A549 (cell line): Measurements from ENCODE around the gene CSAG1. TPM values are rescaled to one million over a fixed set of nuclear protein-coding genes. Genes with fewer than 3 reads are reported as not detected.
A peak's percentile ranks its signal among the peaks of the same experiment; 100 is the strongest.
"Not testable (repeated sequence)": the region's sequence is repeated elsewhere in the genome, so short reads cannot be mapped to it uniquely, and the experiment has no call there.

Source experiments
- ATAC-seq, 2 experiments: fragments of 200-7000 bp in 1 of 2; fragments of >200 bp in 1 of 2; cut with Nextera tagmentation in 1 of 2; cut with Tn5 transposase in 1 of 2; 3 replicates each; pipeline versions ENCODE4 v1.8.0 to v1.9.1; 2018 to 2020; ENCODE audit warnings: mild to moderate bottlenecking in 1 of 2, moderate library complexity in 1 of 2
- CTCF ChIA-PET: fragments of 300-600 bp; sonication (Branson Sonifier 250); formaldehyde crosslinking; extraction: SDS; loops from one replicate; lab custom pipeline; 2021; ENCODE audit warnings: antibody characterized with exemption, inconsistent platforms; lab: Yijun Ruan, JAX
- POLR2A ChIA-PET: fragments of 350-600 bp; formaldehyde crosslinking; extraction: SDS; loops from one replicate; lab custom pipeline; 2021; ENCODE audit warnings: antibody characterized with exemption, inconsistent platforms; lab: Yijun Ruan, JAX
- DNase-seq, 2 experiments: peaks; one replicate each; pipeline versions ENCODE4 v3.0.0 to v3.0.0-alpha.2; 2011 to 2016; ENCODE audit warnings: low read depth in 1 of 2, low spot score in 1 of 2
- FAIRE-seq: peaks from 2 replicates; lab custom pipeline; 2011; peaks lifted over from hg19 to GRCh38; lab: Jason Lieb, UNC
- H3K27ac ChIP-seq, 2 experiments: fragments of >200 bp; sonication (Bioruptor Twin); formaldehyde crosslinking; 3 replicates each; pipeline ENCODE4 v1.5.1; 2016 to 2017
- H3K4me1 ChIP-seq: fragments of >200 bp; sonication (Bioruptor Twin); formaldehyde crosslinking; 3 replicates; pipeline ENCODE4 v1.6.1; 2016
- H3K4me2 ChIP-seq: fragments of >200 bp; sonication (Bioruptor Twin); formaldehyde crosslinking; 3 replicates; pipeline ENCODE4 v1.6.1; 2016
- H3K4me3 ChIP-seq: fragments of >200 bp; sonication (Bioruptor Twin); formaldehyde crosslinking; 3 replicates; pipeline ENCODE4 v1.5.1; 2016
- H3K9me3 ChIP-seq: fragments of >200 bp; sonication (Bioruptor Twin); formaldehyde crosslinking; 3 replicates; pipeline ENCODE4 v1.6.1; 2016
- CBX2 ChIP-seq: fragments of 200-600 bp; sonication (generic); IDR thresholded peaks from 2 replicates; pipeline ENCODE4 v1.6.1; 2016; ENCODE audit warnings: low read depth, mild to moderate bottlenecking, borderline replicate concordance
- FOSB ChIP-seq: fragments of 250-450 bp; sonication (Bioruptor Pico); IDR thresholded peaks from 2 replicates; pipeline ENCODE4 v1.5.0; 2020; ENCODE audit warnings: mild to moderate bottlenecking, moderate library complexity
- FOSL2 ChIP-seq, 2 experiments: fragments of 450-650 bp in 1 of 2; fragments of >200 bp in 1 of 2; sonication (Bioruptor Twin) in 1 of 2; formaldehyde crosslinking; IDR thresholded peaks; 2 replicates each; pipeline versions ENCODE4 v1.5.0 to v1.6.1; 2016 to 2020; ENCODE audit warnings: mild to moderate bottlenecking in 1 of 2, moderate library complexity in 1 of 2
- GATA3 ChIP-seq: IDR thresholded peaks from 2 replicates; pipeline ENCODE4 v1.6.1; 2012; ENCODE audit warnings: borderline replicate concordance
- HDAC2 ChIP-seq: fragments of 200-600 bp; sonication (generic); IDR thresholded peaks from 2 replicates; pipeline ENCODE4 v1.6.1; 2016
- HOXA7 ChIP-seq: fragments of 250-450 bp; sonication (Bioruptor Pico); IDR thresholded peaks from 2 replicates; pipeline ENCODE4 v1.5.0; 2020; ENCODE audit warnings: mild to moderate bottlenecking, moderate library complexity
- KDM1A ChIP-seq: fragments of 200-600 bp; sonication (generic); IDR thresholded peaks from 2 replicates; pipeline ENCODE4 v1.6.1; 2016; ENCODE audit warnings: low read depth, mild to moderate bottlenecking
- MAFK ChIP-seq: fragments of 450-650 bp; IDR thresholded peaks from 2 replicates; pipeline ENCODE4 v1.6.1; 2014; ENCODE audit not compliant: partially characterized antibody
- NR3C1 ChIP-seq: fragments of >200 bp; sonication (Bioruptor Twin); formaldehyde crosslinking; IDR thresholded peaks from 3 replicates; pipeline ENCODE4 v1.6.1; 2017
- RAD21 ChIP-seq, 2 experiments: fragments of >200 bp in 1 of 2; sonication (Bioruptor Twin) in 1 of 2; formaldehyde crosslinking in 1 of 2; IDR thresholded peaks in 1 of 2; conservative IDR thresholded peaks in 1 of 2; 2 replicates in 1 of 2; 3 replicates in 1 of 2; pipeline ENCODE4 v1.6.1; 2012 to 2018; ENCODE audit warnings: inconsistent platforms in 1 of 2
- RFX5 ChIP-seq: fragments of 450-650 bp; IDR thresholded peaks from 2 replicates; pipeline ENCODE4 v1.7.1; 2014; ENCODE audit warnings: antibody characterized with exemption, mild to moderate bottlenecking, moderate library complexity
- RNF2 ChIP-seq: fragments of 200-600 bp; sonication (generic); IDR thresholded peaks from 2 replicates; pipeline ENCODE4 v1.6.1; 2016; ENCODE audit warnings: low read depth, mild to moderate bottlenecking, antibody characterized with exemption, moderate library complexity, borderline replicate concordance
- WGBS: methylation state at CpG from one replicate; pipeline ENCODE4 v1.1.6; 2017; ENCODE audit errors: missing lambda C conversion rate; 5-methylcytosine and 5-hydroxymethylcytosine counted together
- polyA minus RNA-seq: library from RNA; depleted of rRNA, polyadenylated mRNA; stranded (reverse); fragments of >200 nt; gene quantifications from 2 replicates; pipeline ENCODE4 v1.2.3, GENCODE V29; 2011; rRNA and poly(A)+ RNA removed
- polyA plus RNA-seq, 4 experiments: library from polyadenylated mRNA; depleted of rRNA in 3 of 4; stranded (reverse); fragments of >200 nt; fragmentation: RNase III in 1 of 4; extraction: RNeasy Plus Mini Kit Qiagen cat#74134 plus additional on column Dnase treatment in 1 of 4; gene quantifications; 2 replicates in 3 of 4; 3 replicates in 1 of 4; pipeline ENCODE4 v1.2.3, GENCODE V29; 2011 to 2017
- TF ChIP-seq, protein P1 (sequence below): IDR thresholded peaks from 2 replicates; pipeline ENCODE4 v1.6.1; 2012
- TF ChIP-seq, protein P2 (sequence below): fragments of 450-650 bp; IDR thresholded peaks from 2 replicates; pipeline ENCODE4 v1.6.1; 2014; ENCODE audit warnings: antibody characterized with exemption
- TF ChIP-seq, protein P3 (sequence below): fragments of 200-600 bp; sonication (generic); IDR thresholded peaks from 2 replicates; pipeline ENCODE4 v1.6.1; 2016; ENCODE audit warnings: antibody characterized with exemption, mild to moderate bottlenecking, moderate library complexity
- TF ChIP-seq, protein P4 (sequence below): fragments of 150-350 bp; IDR thresholded peaks from 2 replicates; pipeline ENCODE4 v1.6.1; 2014; ENCODE audit warnings: low read depth, mild to moderate bottlenecking, low read length

CSAG1 gene, protein sequence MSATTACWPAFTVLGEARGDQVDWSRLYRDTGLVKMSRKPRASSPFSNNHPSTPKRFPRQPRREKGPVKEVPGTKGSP
- 1.0 and 1.4 TPM in 2 replicates for polyA plus RNA-seq (2011; rRNA removed)
- 0.53 and 0.63 TPM in 2 replicates for polyA plus RNA-seq (2012; cell fraction: cytosol; rRNA removed)
- polyA plus RNA-seq (2012; cell fraction: nucleus; rRNA removed), result 0.08 and 0.36 TPM in 2 replicates
- polyA plus RNA-seq (2017; fragmentation: RNase III; extraction: RNeasy Plus Mini Kit Qiagen cat#74134 plus additional on column Dnase treatment), result 0.27 to 0.37 TPM in 2 of 3 replicates, not detected in the other
- polyA minus RNA-seq, result not detected in 2 replicates

DNA sequence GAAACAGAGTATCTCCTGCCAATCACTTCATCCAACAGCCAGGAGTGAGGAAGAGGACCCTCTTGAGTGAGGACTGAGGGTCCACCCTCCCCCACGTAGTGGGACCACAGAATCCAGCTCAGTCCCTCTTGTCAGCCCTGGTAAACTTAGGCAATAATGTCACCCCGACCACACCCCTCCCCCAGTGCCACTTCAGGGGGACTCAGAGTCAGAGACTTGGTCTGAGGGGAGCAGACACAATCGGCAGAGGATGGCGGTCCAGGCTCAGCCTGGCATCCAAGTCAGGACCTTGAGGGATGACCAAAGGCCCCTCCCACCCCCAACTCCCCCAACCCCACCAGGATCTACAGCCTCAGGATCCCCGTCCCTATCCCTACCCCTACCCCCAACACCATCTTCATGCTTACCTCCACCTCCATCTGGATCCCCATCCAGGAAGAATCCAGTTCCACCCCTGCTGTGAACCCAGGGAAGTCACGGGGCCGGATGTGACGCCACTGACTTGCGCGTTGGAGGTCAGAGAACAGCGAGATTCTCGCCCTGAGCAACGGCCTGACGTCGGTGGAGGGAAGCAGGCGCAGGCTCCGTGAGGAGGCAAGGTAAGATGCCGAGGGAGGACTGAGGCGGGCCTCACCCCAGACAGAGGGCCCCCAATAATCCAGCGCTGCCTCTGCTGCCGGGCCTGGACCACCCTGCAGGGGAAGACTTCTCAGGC is at the start of gene CSAG1, which contains the start of gene MAGEA12:
Gene CSAG1 (minus strand): TSS at position 461 of the 715 bp plus-strand sequence. CDS start 1,261 bp downstream, outside the sequence.
Gene MAGEA12 (plus strand): TSS at position 497 of the 715 bp plus-strand sequence. CDS start 2,405 bp downstream, outside the sequence.
- no peak for FAIRE-seq
- CTCF ChIA-PET, result no interaction called here
- no peak within 1 kb of the TSS for H3K4me2 ChIP-seq
- no peak within 1 kb of the TSS for H3K4me3 ChIP-seq
- no peak within 1 kb of the TSS for H3K27ac ChIP-seq
- ATAC-seq, result no peak
- no peaks in the 10 kb centered on the region for H3K9me3 ChIP-seq
- peak in 1 of 2 experiments; percentile 6 for DNase-seq
- POLR2A ChIA-PET, result no interaction called here
- 52% methylated on average over 15 of the region's 21 CpGs for WGBS
- no peaks in the 10 kb centered on the region for H3K4me1 ChIP-seq
- no peak for TF ChIP-seq HDAC2
- TF ChIP-seq RNF2, result no peak
- TF ChIP-seq RFX5, result no peak
- TF ChIP-seq, protein P1, sequence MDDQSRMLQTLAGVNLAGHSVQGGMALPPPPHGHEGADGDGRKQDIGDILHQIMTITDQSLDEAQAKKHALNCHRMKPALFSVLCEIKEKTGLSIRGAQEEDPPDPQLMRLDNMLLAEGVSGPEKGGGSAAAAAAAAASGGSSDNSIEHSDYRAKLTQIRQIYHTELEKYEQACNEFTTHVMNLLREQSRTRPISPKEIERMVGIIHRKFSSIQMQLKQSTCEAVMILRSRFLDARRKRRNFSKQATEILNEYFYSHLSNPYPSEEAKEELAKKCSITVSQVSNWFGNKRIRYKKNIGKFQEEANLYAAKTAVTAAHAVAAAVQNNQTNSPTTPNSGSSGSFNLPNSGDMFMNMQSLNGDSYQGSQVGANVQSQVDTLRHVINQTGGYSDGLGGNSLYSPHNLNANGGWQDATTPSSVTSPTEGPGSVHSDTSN, result no peak
- TF ChIP-seq, protein P2, sequence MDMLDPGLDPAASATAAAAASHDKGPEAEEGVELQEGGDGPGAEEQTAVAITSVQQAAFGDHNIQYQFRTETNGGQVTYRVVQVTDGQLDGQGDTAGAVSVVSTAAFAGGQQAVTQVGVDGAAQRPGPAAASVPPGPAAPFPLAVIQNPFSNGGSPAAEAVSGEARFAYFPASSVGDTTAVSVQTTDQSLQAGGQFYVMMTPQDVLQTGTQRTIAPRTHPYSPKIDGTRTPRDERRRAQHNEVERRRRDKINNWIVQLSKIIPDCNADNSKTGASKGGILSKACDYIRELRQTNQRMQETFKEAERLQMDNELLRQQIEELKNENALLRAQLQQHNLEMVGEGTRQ, result no peak
- no peak for TF ChIP-seq RAD21 (conservative IDR thresholded peaks at IDR 0.05 in 1 of 2, IDR thresholded peaks at IDR 0.05 in 1 of 2)
- no peak for TF ChIP-seq FOSL2 (IDR thresholded peaks at IDR 0.05)
- no peak for TF ChIP-seq FOSL2 (CRISPR knock-in tag; IDR thresholded peaks at IDR 0.05)
- no peak for TF ChIP-seq NR3C1
- TF ChIP-seq, protein P3, sequence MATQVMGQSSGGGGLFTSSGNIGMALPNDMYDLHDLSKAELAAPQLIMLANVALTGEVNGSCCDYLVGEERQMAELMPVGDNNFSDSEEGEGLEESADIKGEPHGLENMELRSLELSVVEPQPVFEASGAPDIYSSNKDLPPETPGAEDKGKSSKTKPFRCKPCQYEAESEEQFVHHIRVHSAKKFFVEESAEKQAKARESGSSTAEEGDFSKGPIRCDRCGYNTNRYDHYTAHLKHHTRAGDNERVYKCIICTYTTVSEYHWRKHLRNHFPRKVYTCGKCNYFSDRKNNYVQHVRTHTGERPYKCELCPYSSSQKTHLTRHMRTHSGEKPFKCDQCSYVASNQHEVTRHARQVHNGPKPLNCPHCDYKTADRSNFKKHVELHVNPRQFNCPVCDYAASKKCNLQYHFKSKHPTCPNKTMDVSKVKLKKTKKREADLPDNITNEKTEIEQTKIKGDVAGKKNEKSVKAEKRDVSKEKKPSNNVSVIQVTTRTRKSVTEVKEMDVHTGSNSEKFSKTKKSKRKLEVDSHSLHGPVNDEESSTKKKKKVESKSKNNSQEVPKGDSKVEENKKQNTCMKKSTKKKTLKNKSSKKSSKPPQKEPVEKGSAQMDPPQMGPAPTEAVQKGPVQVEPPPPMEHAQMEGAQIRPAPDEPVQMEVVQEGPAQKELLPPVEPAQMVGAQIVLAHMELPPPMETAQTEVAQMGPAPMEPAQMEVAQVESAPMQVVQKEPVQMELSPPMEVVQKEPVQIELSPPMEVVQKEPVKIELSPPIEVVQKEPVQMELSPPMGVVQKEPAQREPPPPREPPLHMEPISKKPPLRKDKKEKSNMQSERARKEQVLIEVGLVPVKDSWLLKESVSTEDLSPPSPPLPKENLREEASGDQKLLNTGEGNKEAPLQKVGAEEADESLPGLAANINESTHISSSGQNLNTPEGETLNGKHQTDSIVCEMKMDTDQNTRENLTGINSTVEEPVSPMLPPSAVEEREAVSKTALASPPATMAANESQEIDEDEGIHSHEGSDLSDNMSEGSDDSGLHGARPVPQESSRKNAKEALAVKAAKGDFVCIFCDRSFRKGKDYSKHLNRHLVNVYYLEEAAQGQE, result no peak
- TF ChIP-seq HOXA7 (CRISPR knock-in tag), result no peak
- TF ChIP-seq, protein P4, sequence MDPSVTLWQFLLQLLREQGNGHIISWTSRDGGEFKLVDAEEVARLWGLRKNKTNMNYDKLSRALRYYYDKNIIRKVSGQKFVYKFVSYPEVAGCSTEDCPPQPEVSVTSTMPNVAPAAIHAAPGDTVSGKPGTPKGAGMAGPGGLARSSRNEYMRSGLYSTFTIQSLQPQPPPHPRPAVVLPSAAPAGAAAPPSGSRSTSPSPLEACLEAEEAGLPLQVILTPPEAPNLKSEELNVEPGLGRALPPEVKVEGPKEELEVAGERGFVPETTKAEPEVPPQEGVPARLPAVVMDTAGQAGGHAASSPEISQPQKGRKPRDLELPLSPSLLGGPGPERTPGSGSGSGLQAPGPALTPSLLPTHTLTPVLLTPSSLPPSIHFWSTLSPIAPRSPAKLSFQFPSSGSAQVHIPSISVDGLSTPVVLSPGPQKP, result no peak
- TF ChIP-seq KDM1A, result no peak
- no peak for TF ChIP-seq MAFK
- TF ChIP-seq GATA3, result no peak
- no peak for TF ChIP-seq FOSB (CRISPR knock-in tag)
- no peak for TF ChIP-seq CBX2

DNA sequence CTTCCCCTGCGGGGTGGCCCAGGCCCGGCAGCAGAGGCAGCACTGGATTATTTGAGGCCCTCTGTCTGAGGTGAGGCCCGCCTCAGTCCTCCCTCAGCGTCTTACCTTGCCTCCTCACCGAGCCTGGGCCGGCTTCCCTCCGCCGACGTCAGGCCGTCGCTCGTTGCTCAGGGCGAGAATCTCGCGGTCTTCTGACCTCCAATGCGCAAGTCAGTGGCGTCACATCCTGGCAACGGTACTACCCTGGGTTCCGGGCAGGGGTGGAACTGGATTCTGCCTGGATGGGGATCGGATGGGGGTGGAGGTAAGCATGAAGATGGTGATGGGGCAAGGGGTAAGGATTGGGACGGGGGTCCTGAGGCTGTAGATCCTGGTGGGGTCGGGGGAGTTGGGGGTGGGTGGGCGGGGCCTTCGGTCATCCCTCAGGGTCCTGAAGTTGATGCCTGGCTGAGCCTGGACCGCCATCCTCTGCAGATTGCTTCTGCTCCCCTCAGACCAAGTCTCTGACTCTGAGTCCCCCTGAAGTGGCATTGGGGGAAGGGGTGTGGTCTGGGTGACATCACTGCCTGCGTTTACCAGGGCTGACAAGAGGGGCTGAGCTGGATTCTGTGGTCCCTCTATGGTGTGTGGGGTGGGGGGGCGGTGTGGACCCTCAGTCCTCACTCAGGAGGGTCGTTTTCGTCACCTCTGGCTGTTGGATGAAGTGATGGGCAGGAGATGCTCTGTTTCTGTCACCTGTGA is 36.2 kb upstream of the CSAG1 start, which contains the start of gene MAGEA6:
Gene MAGEA6 (minus strand): TSS at position 141 of the 741 bp plus-strand sequence. CDS start 2,039 bp downstream, outside the sequence.
- peak; percentile 36 for FAIRE-seq
- WGBS, result no CpG with 5 or more reads among the region's 29 CpGs
- H3K9me3 ChIP-seq, POLR2A ChIA-PET, H3K4me3 ChIP-seq, DNase-seq, CTCF ChIA-PET, H3K4me2 ChIP-seq, ATAC-seq, H3K4me1 ChIP-seq, H3K27ac ChIP-seq: not testable (repeated sequence)

DNA sequence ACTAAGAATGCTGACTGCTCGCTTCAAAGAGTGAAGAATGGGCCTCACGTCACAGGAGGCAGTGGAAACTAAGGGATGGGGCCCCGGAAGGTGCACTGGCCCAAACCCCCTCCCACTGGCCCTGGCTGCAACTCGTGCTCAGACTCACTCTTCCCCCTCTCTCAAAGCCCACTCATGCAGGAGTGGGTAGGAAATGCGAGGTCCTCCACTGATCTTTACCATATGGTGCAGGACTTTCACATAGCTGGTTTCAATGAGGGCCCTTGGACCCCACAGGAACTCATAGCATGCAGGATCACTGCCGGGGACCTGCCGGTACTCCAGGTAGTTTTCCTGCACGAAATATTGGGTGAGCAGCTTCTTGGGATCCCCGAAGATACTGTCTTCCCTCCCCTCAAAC is 33.0 kb upstream of the CSAG1 start:
- POLR2A ChIA-PET, H3K9me3 ChIP-seq, CTCF ChIA-PET, FAIRE-seq, H3K4me3 ChIP-seq, DNase-seq, H3K27ac ChIP-seq, ATAC-seq, H3K4me1 ChIP-seq, H3K4me2 ChIP-seq: not testable (repeated sequence)
- 46% methylated on average over 9 of the region's 9 CpGs for WGBS

DNA sequence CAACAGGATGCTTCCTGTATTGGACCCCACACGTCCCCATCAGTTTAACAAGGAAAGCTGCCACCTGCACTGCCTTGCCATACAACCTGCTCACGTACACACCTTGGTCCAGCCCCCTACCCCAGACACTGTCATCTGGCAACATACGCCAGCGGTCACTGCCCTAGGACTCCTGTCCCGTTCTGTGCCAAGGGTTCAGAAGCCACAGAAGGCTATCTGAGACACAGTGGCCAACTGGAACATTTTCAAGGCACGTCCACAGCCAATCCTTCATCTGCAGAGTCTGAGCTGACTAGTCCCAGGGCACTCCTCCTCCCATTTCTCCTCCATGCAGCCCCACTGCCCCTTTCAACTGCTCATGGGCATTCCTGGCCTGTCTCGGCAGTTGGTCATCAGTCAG is 28.1 kb upstream of the CSAG1 start:
- WGBS, result no CpG with 5 or more reads among the region's 7 CpGs
- ATAC-seq, H3K4me3 ChIP-seq, POLR2A ChIA-PET, FAIRE-seq, H3K4me2 ChIP-seq, CTCF ChIA-PET, H3K9me3 ChIP-seq, H3K27ac ChIP-seq, DNase-seq, H3K4me1 ChIP-seq: not testable (repeated sequence)
